HG03108 (cell line): ENCODE data around the gene CCDC116.
"Not testable (repeated sequence)": the region's sequence is repeated elsewhere in the genome, so short reads cannot be mapped to it uniquely, and the experiment has no call there.

Experiments
- ATAC-seq: cut with Tn5 transposase; IDR thresholded peaks from one replicate; pipeline ENCODE4 v1.9.1; 2021; ENCODE audit warnings: moderate library complexity; ENCODE audit not compliant: unreplicated experiment

The CCDC116 gene

GRCh38 chr22:21632237-21632895, at the start of gene CCDC116:
Gene CCDC116 (plus strand): TSS chr22:21632760. CDS start chr22:21633182, 422 bp downstream.
- no peak for ATAC-seq

- ATAC-seq = no peak
These were observed 49.5 kb upstream of the CCDC116 start for GRCh38 chr22:21582801-21583740.

GRCh38 chr22:21585389-21585788, 47.2 kb upstream of the CCDC116 start:
- ATAC-seq = no peak

- peak; percentile 92 for ATAC-seq
These were observed 44.6 kb upstream of the CCDC116 start for GRCh38 chr22:21587803-21588611.

- ATAC-seq = no peak
These were observed 43.2 kb upstream of the CCDC116 start for GRCh38 chr22:21589396-21589795.

GRCh38 chr22:21590809-21591641, 41.5 kb upstream of the CCDC116 start:
- ATAC-seq = no peak

GRCh38 chr22:21591695-21592094, 40.9 kb upstream of the CCDC116 start:
- no peak for ATAC-seq

GRCh38 chr22:21592422-21592821, 40.1 kb upstream of the CCDC116 start:
- no peak for ATAC-seq

GRCh38 chr22:21593406-21594232, 38.9 kb upstream of the CCDC116 start:
- ATAC-seq = no peak

GRCh38 chr22:21594865-21595452, 37.6 kb upstream of the CCDC116 start:
- no peak for ATAC-seq

GRCh38 chr22:21596356-21597135, 36.0 kb upstream of the CCDC116 start:
- ATAC-seq = not testable (repeated sequence)

GRCh38 chr22:21598302-21598701, 34.3 kb upstream of the CCDC116 start:
- no peak for ATAC-seq

- no peak for ATAC-seq
These were observed 33.3 kb upstream of the CCDC116 start for GRCh38 chr22:21599053-21599893.

- ATAC-seq = no peak
These were observed 30.0 kb upstream of the CCDC116 start for GRCh38 chr22:21602579-21602978.

GRCh38 chr22:21603973-21604372, 28.6 kb upstream of the CCDC116 start:
- ATAC-seq = no peak

GRCh38 chr22:21605887-21606564, 26.5 kb upstream of the CCDC116 start:
- ATAC-seq = no peak

- ATAC-seq = no peak
These were observed 25.8 kb upstream of the CCDC116 start for GRCh38 chr22:21606775-21607174.
